Uterus (tissue), 4 donors: Measurements from ENCODE around the gene VPS37C. TPM values are rescaled to one million over a fixed set of nuclear protein-coding genes. Genes with fewer than 3 reads are reported as not detected.

ENCODE experiments used
- DNase-seq, 2 donors: peaks; one replicate each; pipeline ENCODE4 v3.0.0-alpha.2; 2019 to 2020
- H3K27ac ChIP-seq, 2 donors: fragments of 200-600 bp; sonication (generic); 1 replicate in 1 of 2; 2 replicates in 1 of 2; pipeline ENCODE4 v1.5.1; 2016 to 2018
- H3K27me3 ChIP-seq, 2 donors: fragments of 200-600 bp; sonication (generic); one replicate each; pipeline ENCODE4 v1.5.1; 2018 to 2019; ENCODE audit warnings: control low read depth in 1 of 2
- H3K36me3 ChIP-seq, 2 donors: fragments of 200-600 bp; sonication (generic); one replicate each; pipeline ENCODE4 v1.5.1; 2019; ENCODE audit warnings: control low read depth in 1 of 2
- H3K4me1 ChIP-seq, 2 donors: fragments of 200-600 bp; sonication (generic); one replicate each; pipeline ENCODE4 v1.5.1; 2018 to 2019; ENCODE audit warnings: control low read depth in 1 of 2
- H3K4me3 ChIP-seq, 2 donors: fragments of 200-600 bp; sonication (generic); 1 replicate in 1 of 2; 2 replicates in 1 of 2; pipeline ENCODE4 v1.5.1; 2018 to 2019; ENCODE audit warnings: mild to moderate bottlenecking in 1 of 2
- H3K9me3 ChIP-seq, 2 donors: fragments of 200-600 bp; sonication (generic); one replicate each; pipeline ENCODE4 v1.5.1; 2019; ENCODE audit warnings: control low read depth in 1 of 2
- POLR2A ChIP-seq, 2 donors: fragments of 450-650 bp; IDR thresholded peaks; one replicate each; pipeline ENCODE4 v1.6.1; 2016; ENCODE audit warnings: antibody characterized with exemption in 2 of 2, mild to moderate bottlenecking in 1 of 2, moderate library complexity in 1 of 2
- intact Hi-C: fragments of 100-400 bp; cut with DNase I; formaldehyde crosslinking; loops from one replicate; pipeline ENCODE4 v1.15.1; 2023; ENCODE audit warnings: low total_unique reads
- total RNA-seq, 4 donors: library from RNA; depleted of rRNA in 3 of 4; stranded (reverse); fragments of >200 nt in 3 of 4; gene quantifications; one replicate each; pipeline versions ENCODE4 v1.1.0 to v1.2.4, GENCODE V29; 2014 to 2023
- TF ChIP-seq, protein P1 (sequence below), 4 experiments: fragments of 200-600 bp in 2 of 4; fragments of 450-650 bp in 2 of 4; sonication (generic) in 2 of 4; IDR thresholded peaks; one replicate each; pipeline ENCODE4 v1.5.1; 2016 to 2019; ENCODE audit warnings: antibody characterized with exemption in 4 of 4, mild to moderate bottlenecking in 2 of 4, moderate library complexity in 1 of 4
- donor health status: DM: yes; HTN: yes; CAD: no.

Gene VPS37C
- total RNA-seq, 4 donors from 2014 or later: 0.26 to 26.3 (median 13.3) TPM

DNA sequence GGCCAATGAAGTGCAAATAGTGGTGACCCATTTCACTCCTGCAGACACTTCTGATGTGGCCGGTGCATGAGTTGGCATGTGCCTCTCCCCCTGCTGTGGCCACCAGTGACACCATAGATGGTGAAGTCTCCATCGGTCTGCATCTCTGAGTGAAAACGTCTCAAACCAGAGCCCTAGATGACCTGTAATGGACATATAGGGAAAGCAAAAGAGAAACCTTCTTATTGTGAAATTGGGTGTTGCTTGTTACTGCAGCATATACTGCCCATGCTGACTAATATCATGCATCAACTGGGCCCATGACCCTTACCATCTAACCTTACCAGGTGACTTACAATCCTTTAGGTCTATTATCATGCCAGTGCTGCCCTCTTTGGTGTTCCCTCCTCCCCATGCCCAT, 11.7 kb upstream of the VPS37C start:
- DNase-seq: no peak
- Histone ChIP-seq H3K27me3 (no peaks in the 10 kb centered on the region), H3K27ac (no peak overlapping the region), H3K36me3 (no peaks in the 10 kb centered on the region), H3K4me3 (no peak overlapping the region), H3K4me1 (no peaks in the 10 kb centered on the region), H3K9me3 (no peaks in the 10 kb centered on the region)
- intact Hi-C loops: loop anchor here (10.0 kb wide), 1 partner anchor 338 kb away; no protein-coding TSS in a partner anchor
- TF ChIP-seq, protein P1, sequence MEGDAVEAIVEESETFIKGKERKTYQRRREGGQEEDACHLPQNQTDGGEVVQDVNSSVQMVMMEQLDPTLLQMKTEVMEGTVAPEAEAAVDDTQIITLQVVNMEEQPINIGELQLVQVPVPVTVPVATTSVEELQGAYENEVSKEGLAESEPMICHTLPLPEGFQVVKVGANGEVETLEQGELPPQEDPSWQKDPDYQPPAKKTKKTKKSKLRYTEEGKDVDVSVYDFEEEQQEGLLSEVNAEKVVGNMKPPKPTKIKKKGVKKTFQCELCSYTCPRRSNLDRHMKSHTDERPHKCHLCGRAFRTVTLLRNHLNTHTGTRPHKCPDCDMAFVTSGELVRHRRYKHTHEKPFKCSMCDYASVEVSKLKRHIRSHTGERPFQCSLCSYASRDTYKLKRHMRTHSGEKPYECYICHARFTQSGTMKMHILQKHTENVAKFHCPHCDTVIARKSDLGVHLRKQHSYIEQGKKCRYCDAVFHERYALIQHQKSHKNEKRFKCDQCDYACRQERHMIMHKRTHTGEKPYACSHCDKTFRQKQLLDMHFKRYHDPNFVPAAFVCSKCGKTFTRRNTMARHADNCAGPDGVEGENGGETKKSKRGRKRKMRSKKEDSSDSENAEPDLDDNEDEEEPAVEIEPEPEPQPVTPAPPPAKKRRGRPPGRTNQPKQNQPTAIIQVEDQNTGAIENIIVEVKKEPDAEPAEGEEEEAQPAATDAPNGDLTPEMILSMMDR (IDR thresholded peaks at IDR 0.05): no peak
- TF ChIP-seq POLR2A (IDR thresholded peaks at IDR 0.05): no peak

DNA sequence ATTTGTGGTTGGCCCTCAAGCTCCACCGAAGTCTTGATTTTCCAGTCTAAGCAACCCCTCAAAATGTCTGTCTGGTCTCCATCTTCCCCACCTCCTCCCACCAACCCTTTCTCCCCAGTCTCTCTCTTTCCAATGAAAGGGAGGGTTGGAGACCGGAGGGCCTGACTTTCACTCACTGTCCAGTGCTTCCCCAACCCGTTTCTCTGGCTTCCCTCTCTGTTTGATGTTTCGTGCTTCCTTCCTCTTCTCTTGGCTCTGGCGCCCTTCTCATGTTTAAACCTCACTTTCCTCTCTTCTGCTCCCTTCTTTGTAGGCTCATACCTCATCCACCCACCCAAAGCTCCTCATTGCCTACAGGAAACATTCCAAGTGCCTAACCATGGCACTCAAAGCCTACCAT, 11.1 kb upstream of the VPS37C start:
- Histone ChIP-seq H3K27ac (no peak overlapping the region), H3K9me3 (no peaks in the 10 kb centered on the region), H3K27me3 (no peaks in the 10 kb centered on the region), H3K4me1 (no peaks in the 10 kb centered on the region), H3K36me3 (no peaks in the 10 kb centered on the region), H3K4me3 (no peak overlapping the region)
- intact Hi-C loops: loop anchor here (10.0 kb wide), 1 partner anchor 338 kb away; no protein-coding TSS in a partner anchor
- DNase-seq: no peak
- no peak for TF ChIP-seq POLR2A (IDR thresholded peaks at IDR 0.05)
- TF ChIP-seq, protein P1 (IDR thresholded peaks at IDR 0.05): no peak

DNA sequence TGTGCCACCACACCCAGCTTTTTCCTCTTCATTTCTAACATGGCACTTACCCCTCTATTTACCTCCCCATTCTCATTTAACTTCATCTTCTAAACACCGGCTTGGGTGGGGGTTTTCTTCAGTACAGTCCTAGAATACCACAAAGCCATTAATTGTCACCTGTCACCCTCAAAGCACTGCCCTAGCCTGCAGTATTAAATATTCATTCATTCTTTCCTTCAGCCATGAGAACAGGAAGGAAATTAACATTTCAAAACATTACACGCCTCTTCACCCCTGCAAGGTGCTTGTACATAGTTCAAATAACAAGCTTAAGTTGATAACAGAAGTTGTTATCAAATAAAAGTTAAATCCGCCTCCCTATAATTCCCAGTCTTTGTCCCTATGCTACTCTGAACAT, 10.7 kb upstream of the VPS37C start:
- Histone ChIP-seq H3K36me3 (no peaks in the 10 kb centered on the region), H3K9me3 (no peaks in the 10 kb centered on the region), H3K4me1 (no peaks in the 10 kb centered on the region), H3K27ac (no peak overlapping the region), H3K4me3 (no peak overlapping the region), H3K27me3 (no peaks in the 10 kb centered on the region)
- no peak for DNase-seq
- intact Hi-C loops: loop anchor here (10.0 kb wide), 1 partner anchor 337 kb away; no protein-coding TSS in a partner anchor
- TF ChIP-seq, protein P1 (IDR thresholded peaks at IDR 0.05): no peak
- no peak for TF ChIP-seq POLR2A (IDR thresholded peaks at IDR 0.05)

DNA sequence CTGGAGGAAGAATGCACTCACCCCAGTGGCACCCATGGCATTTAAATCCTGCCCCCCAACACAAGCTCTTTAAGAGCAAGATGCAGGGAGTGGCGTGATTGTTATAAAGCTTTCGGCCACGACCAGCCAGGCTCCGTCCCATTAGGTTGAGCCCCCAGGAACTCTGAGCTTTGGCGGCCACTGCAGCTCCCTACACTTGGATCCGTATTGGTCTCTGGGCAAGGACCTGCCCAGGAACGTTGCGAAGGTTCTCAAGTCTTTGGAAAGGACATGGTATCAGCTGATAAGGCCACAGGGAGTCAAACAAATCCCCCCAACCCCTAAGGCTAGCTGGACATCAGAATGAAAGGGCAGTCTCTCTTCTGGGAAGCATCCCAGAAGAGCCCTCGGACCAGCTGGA, 9.3 kb upstream of the VPS37C start:
- intact Hi-C loops: loop anchor here (10.0 kb wide), 1 partner anchor 336 kb away; no protein-coding TSS in a partner anchor
- DNase-seq: no peak
- no peak for TF ChIP-seq POLR2A (IDR thresholded peaks at IDR 0.05)
- TF ChIP-seq, protein P1 (IDR thresholded peaks at IDR 0.05): no peak
- H3K9me3 ChIP-seq: no peaks in the 10 kb centered on the region
- H3K4me1 ChIP-seq: no peaks in the 10 kb centered on the region
- no peak overlapping the region for H3K4me3 ChIP-seq
- no peak overlapping the region for H3K27ac ChIP-seq
- no peaks in the 10 kb centered on the region for H3K27me3 ChIP-seq
- H3K36me3 ChIP-seq: no peaks in the 10 kb centered on the region

DNA sequence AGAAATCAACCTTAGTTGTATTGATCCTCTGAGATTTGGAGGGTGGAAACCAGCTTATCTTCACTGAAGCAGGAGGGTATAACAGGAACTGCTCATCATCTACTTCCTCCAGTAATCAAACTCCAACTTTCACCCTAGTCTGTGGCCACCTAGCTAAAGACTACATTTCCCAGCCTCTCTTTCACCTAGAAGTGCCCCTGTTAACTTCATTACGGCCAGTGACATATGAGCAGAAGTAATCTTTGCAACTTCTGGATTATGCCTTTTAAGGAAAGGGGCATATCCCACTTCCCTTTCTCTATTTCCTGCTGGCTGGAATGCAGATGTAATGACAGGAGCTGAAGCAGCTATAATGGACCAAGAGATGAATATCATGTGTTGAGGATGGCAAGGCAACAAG, 7.6 kb upstream of the VPS37C start:
- Histone ChIP-seq H3K9me3 (no peaks in the 10 kb centered on the region), H3K27ac (no peak overlapping the region), H3K4me3 (no peak overlapping the region), H3K36me3 (no peaks in the 10 kb centered on the region), H3K4me1 (no peaks in the 10 kb centered on the region), H3K27me3 (no peaks in the 10 kb centered on the region)
- TF ChIP-seq POLR2A (IDR thresholded peaks at IDR 0.05): no peak
- TF ChIP-seq, protein P1 (IDR thresholded peaks at IDR 0.05): no peak
- intact Hi-C loops: no loop called here
- DNase-seq: no peak
